SU-DHL-6 (cell line): ENCODE data around the gene ADCYAP1R1.

Source experiments
- H2AFZ ChIP-seq: fragments of 200-600 bp; sonication (generic); 2 replicates; pipeline ENCODE4 v1.6.1; 2014; ENCODE audit warnings: low read depth, mild to moderate bottlenecking, moderate library complexity, mixed read lengths, antibody characterized with exemption, low read length; ENCODE audit not compliant: severe bottlenecking
- H3F3A ChIP-seq: fragments of 200-600 bp; shearing (Covaris generic); 2 replicates; pipeline ENCODE4 v1.6.0; 2016; ENCODE audit warnings: antibody characterized with exemption, mild to moderate bottlenecking; ENCODE audit not compliant: insufficient read depth
- H3K27ac ChIP-seq: fragments of 200-600 bp; sonication (generic); 2 replicates; pipeline ENCODE4 v1.5.1; 2016; ENCODE audit warnings: low read depth, mild to moderate bottlenecking, low read length, moderate library complexity, mixed read lengths
- H3K27me3 ChIP-seq: fragments of 200-600 bp; sonication (generic), shearing (Covaris generic); 2 replicates; pipeline ENCODE4 v1.6.0; 2014; ENCODE audit warnings: mild to moderate bottlenecking, low read length
- H3K36me3 ChIP-seq: fragments of 200-600 bp; sonication (generic); 2 replicates; pipeline ENCODE4 v1.6.1; 2014; ENCODE audit warnings: mild to moderate bottlenecking, low read length, mixed read lengths
- H3K4me2 ChIP-seq: fragments of 300-600, 200-600 bp; shearing (Covaris generic), sonication (generic); 2 replicates; pipeline ENCODE4 v1.6.0; 2014; ENCODE audit warnings: low read length, low read depth, mild to moderate bottlenecking; ENCODE audit not compliant: poor library complexity, severe bottlenecking
- H3K4me3 ChIP-seq: fragments of 200-600 bp; sonication (generic); 2 replicates; pipeline ENCODE4 v1.5.1; 2014; ENCODE audit warnings: antibody characterized with exemption, low read length, mild to moderate bottlenecking, mixed read lengths; ENCODE audit not compliant: insufficient read depth, poor library complexity, severe bottlenecking
- H3K79me2 ChIP-seq: fragments of 200-600 bp; sonication (generic); 2 replicates; pipeline ENCODE4 v1.6.1; 2014; ENCODE audit warnings: mild to moderate bottlenecking, low read length, moderate library complexity; ENCODE audit not compliant: insufficient read depth
- H3K9ac ChIP-seq: fragments of 200-600 bp; sonication (generic); 2 replicates; pipeline ENCODE4 v1.7.0; 2014; ENCODE audit warnings: mild to moderate bottlenecking, low read length
- H3K9me2 ChIP-seq: fragments of 200-600 bp; sonication (generic); replicated peaks from 2 replicates; pipeline ENCODE4 v1.6.1; 2014; ENCODE audit warnings: low read length; ENCODE audit not compliant: insufficient read depth
- H3K9me3 ChIP-seq: fragments of 200-600 bp; sonication (generic); 2 replicates; pipeline ENCODE4 v1.6.1; 2014; ENCODE audit warnings: low read length, mixed read lengths; ENCODE audit not compliant: insufficient read depth
- H4K20me1 ChIP-seq: fragments of 200-600 bp; sonication (generic); 2 replicates; pipeline ENCODE4 v1.6.1; 2014; ENCODE audit warnings: low read depth, mild to moderate bottlenecking, antibody characterized with exemption, low read length, moderate library complexity, mixed read lengths
- EZH2phosphoT487 ChIP-seq: fragments of 200-600 bp; sonication (generic), shearing (Covaris generic); conservative IDR thresholded peaks from 2 replicates; pipeline ENCODE4 v1.6.1; 2018; ENCODE audit warnings: mild to moderate bottlenecking, antibody characterized with exemption, low read length, moderate library complexity, mixed read lengths
- TF ChIP-seq, protein P1 (sequence below): fragments of 200-600 bp; sonication (generic); IDR thresholded peaks from one replicate; pipeline ENCODE4 v1.5.1; 2017; ENCODE audit warnings: antibody characterized with exemption, mild to moderate bottlenecking, low read length, moderate library complexity; ENCODE audit not compliant: insufficient read depth, poor library complexity, severe bottlenecking

The ADCYAP1R1 gene

DNA sequence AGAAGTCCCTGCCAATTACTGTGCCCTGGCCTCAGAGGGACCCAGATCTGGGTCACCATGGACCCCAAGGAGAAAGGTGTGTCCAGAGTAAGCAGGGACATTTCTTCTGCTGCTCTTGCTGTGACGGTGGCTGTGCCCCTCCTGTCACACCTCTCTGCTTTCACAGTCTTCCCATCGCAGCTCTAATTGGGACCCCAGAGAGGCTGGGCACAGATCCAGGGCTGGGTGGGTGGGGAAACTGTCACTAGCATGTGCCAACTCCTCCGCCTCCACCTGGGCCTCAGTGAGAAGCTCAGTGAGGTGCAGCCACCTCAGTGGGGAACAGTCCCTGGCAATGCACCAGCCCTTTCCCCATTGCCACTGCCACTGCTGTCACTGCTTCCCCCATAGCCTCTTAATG is 37.3 kb upstream of the ADCYAP1R1 start:
- Histone ChIP-seq H3K27me3 (0 out of 2 replicates have a peak, but pooled peaks cover 6% of the 10 kb centered on the region), H3K4me3 (no peak overlapping the region), H3K79me2 (no peaks in the 10 kb centered on the region), H2AFZ (no peak overlapping the region), H3K9me2 (no peaks in the 10 kb centered on the region), H3K9me3 (no peaks in the 10 kb centered on the region), H4K20me1 (no peaks in the 10 kb centered on the region), H3K4me2 (no peak overlapping the region), H3K36me3 (no peaks in the 10 kb centered on the region), H3F3A (no peaks in the 10 kb centered on the region), H3K9ac (no peak overlapping the region), H3K27ac (no peak overlapping the region)
- no peak for TF ChIP-seq EZH2phosphoT487
- TF ChIP-seq, protein P1, sequence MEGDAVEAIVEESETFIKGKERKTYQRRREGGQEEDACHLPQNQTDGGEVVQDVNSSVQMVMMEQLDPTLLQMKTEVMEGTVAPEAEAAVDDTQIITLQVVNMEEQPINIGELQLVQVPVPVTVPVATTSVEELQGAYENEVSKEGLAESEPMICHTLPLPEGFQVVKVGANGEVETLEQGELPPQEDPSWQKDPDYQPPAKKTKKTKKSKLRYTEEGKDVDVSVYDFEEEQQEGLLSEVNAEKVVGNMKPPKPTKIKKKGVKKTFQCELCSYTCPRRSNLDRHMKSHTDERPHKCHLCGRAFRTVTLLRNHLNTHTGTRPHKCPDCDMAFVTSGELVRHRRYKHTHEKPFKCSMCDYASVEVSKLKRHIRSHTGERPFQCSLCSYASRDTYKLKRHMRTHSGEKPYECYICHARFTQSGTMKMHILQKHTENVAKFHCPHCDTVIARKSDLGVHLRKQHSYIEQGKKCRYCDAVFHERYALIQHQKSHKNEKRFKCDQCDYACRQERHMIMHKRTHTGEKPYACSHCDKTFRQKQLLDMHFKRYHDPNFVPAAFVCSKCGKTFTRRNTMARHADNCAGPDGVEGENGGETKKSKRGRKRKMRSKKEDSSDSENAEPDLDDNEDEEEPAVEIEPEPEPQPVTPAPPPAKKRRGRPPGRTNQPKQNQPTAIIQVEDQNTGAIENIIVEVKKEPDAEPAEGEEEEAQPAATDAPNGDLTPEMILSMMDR: no peak

- no peak for TF ChIP-seq EZH2phosphoT487
- TF ChIP-seq, protein P1: no peak
- H3K79me2 ChIP-seq: no peaks in the 10 kb centered on the region
- H3F3A ChIP-seq: no peaks in the 10 kb centered on the region
- H3K4me2 ChIP-seq: no peak overlapping the region
- H4K20me1 ChIP-seq: no peaks in the 10 kb centered on the region
- no peak overlapping the region for H3K9ac ChIP-seq
- no peak overlapping the region for H3K27ac ChIP-seq
- H3K27me3 ChIP-seq: 0 out of 2 replicates have a peak, but pooled peaks cover 3% of the 10 kb centered on the region
- no peak overlapping the region for H3K4me3 ChIP-seq
- H3K9me3 ChIP-seq: no peaks in the 10 kb centered on the region
- no peak overlapping the region for H2AFZ ChIP-seq
- H3K36me3 ChIP-seq: no peaks in the 10 kb centered on the region
- H3K9me2 ChIP-seq: no peaks in the 10 kb centered on the region
These were observed 35.0 kb upstream of the ADCYAP1R1 start for GRCh38 chr7:31017032-31017675.

- Histone ChIP-seq H3K27ac (no peak overlapping the region), H4K20me1 (no peaks in the 10 kb centered on the region), H3K4me2 (no peak overlapping the region), H3K36me3 (no peaks in the 10 kb centered on the region), H3K9me2 (no peaks in the 10 kb centered on the region), H3K9me3 (no peaks in the 10 kb centered on the region), H2AFZ (no peak overlapping the region), H3K9ac (no peak overlapping the region), H3K4me3 (no peak overlapping the region), H3K79me2 (no peaks in the 10 kb centered on the region), H3F3A (no peaks in the 10 kb centered on the region), H3K27me3 (0 out of 2 replicates have a peak, but pooled peaks cover 3% of the 10 kb centered on the region)
- TF ChIP-seq, protein P1: no peak
- TF ChIP-seq EZH2phosphoT487: no peak
These were observed 34.4 kb upstream of the ADCYAP1R1 start for GRCh38 chr7:31017721-31018120.
